Measurements from ENCODE around the gene TAOK1.

Gene TAOK1

GRCh38 chr17:29594519-29595090, 204.4 kb downstream of the TAOK1 start:
- peaks cover 43% of the 10 kb centered on the region for H3K4me1 ChIP-seq (ENCODE audit: control insufficient read depth, insufficient read depth, low read length)
- H3K36me3 ChIP-seq (ENCODE audit: control insufficient read depth in 2 of 2, insufficient read depth in 1 of 2, low read length in 2 of 2), result no peaks in the 10 kb centered on the region
- ChIA-PET POLR2A (interaction anchor here (1.2 to 1.7 kb wide), 2 partner anchors 14 to 28 kb away, joined by 4 to 5 read pairs; partner anchors contain the start of gene CORO6), CTCF (interaction anchor here (0.5 to 5.1 kb wide), 12 partner anchors 10 to 445 kb away, joined by 3 to 74 read pairs (median 4); no protein-coding TSS in a partner anchor)
- peak; percentile 74 for TF ChIP-seq HIC1 (tag by site-specific recombination; IDR thresholded peaks at IDR 0.05)
- no peak for TF ChIP-seq ZNF184 (tag by site-specific recombination; IDR thresholded peaks at IDR 0.05)
- TF ChIP-seq ZNF560 (tag by site-specific recombination; IDR thresholded peaks at IDR 0.05; ENCODE audit: borderline replicate concordance), result no peak
- TF ChIP-seq SCRT2 (tag by site-specific recombination; IDR thresholded peaks at IDR 0.05), result 0 out of 2 replicates have a peak, but pooled peaks have one; percentile 10
- TF ChIP-seq ZNF335 (tag by site-specific recombination; conservative IDR thresholded peaks at IDR 0.05), result peak; percentile 9; the same call in 1 of the 2 replicates
- H3K4me3 ChIP-seq (ENCODE audit: low read depth, low read length), result peak overlapping the region; percentile 67; the same call in 1 of the 2 replicates
- no peaks in the 10 kb centered on the region for H3K9me3 ChIP-seq (ENCODE audit: control insufficient read depth, insufficient read depth, low read depth, low read length)
- H3K27ac ChIP-seq (ENCODE audit: extremely low read depth, low read depth, low read length), result peak overlapping the region; percentile 72; the same call in 1 of the 2 replicates

- Histone ChIP-seq H3K4me3 (ENCODE audit: low read depth, low read length) (no peak overlapping the region), H3K9me3 (ENCODE audit: control insufficient read depth, insufficient read depth, low read depth, low read length) (no peaks in the 10 kb centered on the region), H3K4me1 (ENCODE audit: control insufficient read depth, insufficient read depth, low read length) (peaks cover 36% of the 10 kb centered on the region), H3K36me3 (ENCODE audit: control insufficient read depth in 2 of 2, insufficient read depth in 1 of 2, low read length in 2 of 2) (no peaks in the 10 kb centered on the region), H3K27ac (ENCODE audit: extremely low read depth, low read depth, low read length) (no peak overlapping the region)
- ChIA-PET POLR2A (interaction anchor here (0.7 to 1.2 kb wide), 2 partner anchors 14 to 42 kb away, joined by 4 read pairs; no protein-coding TSS in a partner anchor), CTCF (interaction anchor here (0.9 to 5.1 kb wide), 5 partner anchors 10 to 44 kb away, joined by 3 to 74 read pairs (median 3); no protein-coding TSS in a partner anchor)
- TF ChIP-seq CTCF (tag by site-specific recombination; IDR thresholded peaks at IDR 0.05) (no peak), ZNF585B (tag by site-specific recombination; IDR thresholded peaks at IDR 0.05) (no peak), ZNF791 (tag by site-specific recombination; IDR thresholded peaks at IDR 0.05) (no peak), ZSCAN5A (tag by site-specific recombination; IDR thresholded peaks at IDR 0.05) (no peak), HIC1 (tag by site-specific recombination; IDR thresholded peaks at IDR 0.05) (no peak), ZNF302 (tag by site-specific recombination; IDR thresholded peaks at IDR 0.05; ENCODE audit: low read depth) (no peak), TSHZ1 (tag by site-specific recombination; IDR thresholded peaks at IDR 0.05; ENCODE audit: borderline replicate concordance) (no peak), ELK4 (IDR thresholded peaks at IDR 0.05; ENCODE audit: borderline replicate concordance, low read depth, low read length) (no peak), ZNF266 (tag by site-specific recombination; IDR thresholded peaks at IDR 0.05; ENCODE audit: low read depth) (no peak), ZNF449 (tag by site-specific recombination; IDR thresholded peaks at IDR 0.05) (0 out of 2 replicates have a peak, but pooled peaks have one; percentile 24)
These were observed 205.2 kb downstream of the TAOK1 start for GRCh38 chr17:29595107-29595942.

All from HEK293 (cell line).